Kidney epithelial cell (primary cell): Measurements from ENCODE around the gene CCR6. TPM values are rescaled to one million over a fixed set of nuclear protein-coding genes. Genes with fewer than 3 reads are reported as not detected.

ENCODE experiments used
- DNase-seq: peaks from one replicate; pipeline ENCODE4 v3.0.0-alpha.2; 2010; ENCODE audit warnings: low read depth
- H3K27me3 ChIP-seq: 2 replicates; pipeline ENCODE4 v1.6.0; 2011; ENCODE audit warnings: low read length; ENCODE audit not compliant: control insufficient read depth, insufficient read depth
- H3K36me3 ChIP-seq: 2 replicates; pipeline ENCODE4 v1.5.1; 2011; ENCODE audit warnings: low read length; ENCODE audit not compliant: control insufficient read depth, insufficient read depth
- H3K4me3 ChIP-seq: 2 replicates; pipeline ENCODE4 v1.5.1; 2011; ENCODE audit warnings: low read depth, mild to moderate bottlenecking, control low read depth, low read length
- CTCF ChIP-seq: IDR thresholded peaks from 2 replicates; pipeline ENCODE4 v1.5.1; 2011; ENCODE audit warnings: mild to moderate bottlenecking, moderate library complexity, low read length, control low read depth, inconsistent platforms; ENCODE audit not compliant: insufficient read depth, poor library complexity, severe bottlenecking
- total RNA-seq: library from RNA; depleted of rRNA; stranded (reverse); fragments of >200 nt; gene quantifications from 2 replicates; pipeline ENCODE4 v1.2.3, GENCODE V29; 2015

The CCR6 gene
- total RNA-seq, 1 donor from 2014 or later: not detected

- Histone ChIP-seq H3K27me3 (no peaks in the 10 kb centered on the region), H3K36me3 (no peaks in the 10 kb centered on the region), H3K4me3 (no peak overlapping the region)
- DNase-seq: no peak
- no peak for TF ChIP-seq CTCF
Measured at GRCh38 chr6:167092672-167093339, 30.1 kb upstream of the CCR6 start.

- Histone ChIP-seq H3K4me3 (no peak overlapping the region), H3K27me3 (no peaks in the 10 kb centered on the region), H3K36me3 (no peaks in the 10 kb centered on the region)
- DNase-seq: no peak
- no peak for TF ChIP-seq CTCF
Measured at GRCh38 chr6:167093406-167093921, 29.4 kb upstream of the CCR6 start.

- Histone ChIP-seq H3K4me3 (no peak overlapping the region), H3K36me3 (no peaks in the 10 kb centered on the region), H3K27me3 (no peaks in the 10 kb centered on the region)
- DNase-seq: no peak
- no peak for TF ChIP-seq CTCF
Measured at GRCh38 chr6:167093922-167094432, 28.9 kb upstream of the CCR6 start.

- Histone ChIP-seq H3K27me3 (no peaks in the 10 kb centered on the region), H3K36me3 (no peaks in the 10 kb centered on the region), H3K4me3 (no peak overlapping the region)
- DNase-seq: no peak
- no peak for TF ChIP-seq CTCF
Measured at GRCh38 chr6:167094436-167094819, 28.5 kb upstream of the CCR6 start.

GRCh38 chr6:167094820-167095637 lies 27.9 kb upstream of the CCR6 start:
- no peak overlapping the region for H3K4me3 ChIP-seq
- no peaks in the 10 kb centered on the region for H3K27me3 ChIP-seq
- TF ChIP-seq CTCF: no peak
- DNase-seq: no peak
- no peaks in the 10 kb centered on the region for H3K36me3 ChIP-seq
